Fibroblast of villous mesenchyme (primary cell): ENCODE results near the gene ZBTB7A. TPM values are rescaled to one million over a fixed set of nuclear protein-coding genes. Genes with fewer than 3 reads are reported as not detected.
"Not testable (repeated sequence)": the region's sequence is repeated elsewhere in the genome, so short reads cannot be mapped to it uniquely, and the experiment has no call there.

Source experiments
- DNase-seq: peaks from one replicate; pipeline ENCODE4 v3.0.0-alpha.2; 2010; ENCODE audit warnings: low read depth
- H3K4me3 ChIP-seq: 2 replicates; pipeline ENCODE4 v1.5.1; 2011; ENCODE audit warnings: low read depth, mild to moderate bottlenecking, low read length
- total RNA-seq: library from RNA; depleted of rRNA; stranded (reverse); fragments of >200 nt; gene quantifications from 2 replicates; pipeline ENCODE4 v1.2.3, GENCODE V29; 2012
- TF ChIP-seq, protein P1 (sequence below): IDR thresholded peaks from 2 replicates; pipeline ENCODE4 v1.5.1; 2012; ENCODE audit warnings: low read depth, mild to moderate bottlenecking, low read length; ENCODE audit not compliant: insufficient read depth

The ZBTB7A gene
- total RNA-seq, 1 donor: 31.5 TPM

DNA sequence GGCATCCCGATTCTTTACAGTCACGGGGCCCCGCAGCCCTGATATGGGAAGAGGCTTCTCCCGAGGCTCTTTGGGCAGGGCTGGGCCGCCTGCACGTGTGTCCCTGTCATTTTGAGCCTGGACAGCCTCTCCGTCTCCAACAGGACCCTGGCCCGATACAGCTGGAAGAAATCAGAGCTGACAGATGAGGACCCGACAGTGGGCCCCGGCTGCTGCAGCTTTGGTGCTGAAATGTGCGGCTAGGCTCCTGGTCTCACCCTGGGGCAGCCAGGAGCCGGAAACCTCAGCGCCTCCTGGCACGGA is 55.9 kb downstream of the ZBTB7A start:
- no peak for DNase-seq
- TF ChIP-seq, protein P1, sequence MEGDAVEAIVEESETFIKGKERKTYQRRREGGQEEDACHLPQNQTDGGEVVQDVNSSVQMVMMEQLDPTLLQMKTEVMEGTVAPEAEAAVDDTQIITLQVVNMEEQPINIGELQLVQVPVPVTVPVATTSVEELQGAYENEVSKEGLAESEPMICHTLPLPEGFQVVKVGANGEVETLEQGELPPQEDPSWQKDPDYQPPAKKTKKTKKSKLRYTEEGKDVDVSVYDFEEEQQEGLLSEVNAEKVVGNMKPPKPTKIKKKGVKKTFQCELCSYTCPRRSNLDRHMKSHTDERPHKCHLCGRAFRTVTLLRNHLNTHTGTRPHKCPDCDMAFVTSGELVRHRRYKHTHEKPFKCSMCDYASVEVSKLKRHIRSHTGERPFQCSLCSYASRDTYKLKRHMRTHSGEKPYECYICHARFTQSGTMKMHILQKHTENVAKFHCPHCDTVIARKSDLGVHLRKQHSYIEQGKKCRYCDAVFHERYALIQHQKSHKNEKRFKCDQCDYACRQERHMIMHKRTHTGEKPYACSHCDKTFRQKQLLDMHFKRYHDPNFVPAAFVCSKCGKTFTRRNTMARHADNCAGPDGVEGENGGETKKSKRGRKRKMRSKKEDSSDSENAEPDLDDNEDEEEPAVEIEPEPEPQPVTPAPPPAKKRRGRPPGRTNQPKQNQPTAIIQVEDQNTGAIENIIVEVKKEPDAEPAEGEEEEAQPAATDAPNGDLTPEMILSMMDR: no peak
- no peak overlapping the region for H3K4me3 ChIP-seq

DNA sequence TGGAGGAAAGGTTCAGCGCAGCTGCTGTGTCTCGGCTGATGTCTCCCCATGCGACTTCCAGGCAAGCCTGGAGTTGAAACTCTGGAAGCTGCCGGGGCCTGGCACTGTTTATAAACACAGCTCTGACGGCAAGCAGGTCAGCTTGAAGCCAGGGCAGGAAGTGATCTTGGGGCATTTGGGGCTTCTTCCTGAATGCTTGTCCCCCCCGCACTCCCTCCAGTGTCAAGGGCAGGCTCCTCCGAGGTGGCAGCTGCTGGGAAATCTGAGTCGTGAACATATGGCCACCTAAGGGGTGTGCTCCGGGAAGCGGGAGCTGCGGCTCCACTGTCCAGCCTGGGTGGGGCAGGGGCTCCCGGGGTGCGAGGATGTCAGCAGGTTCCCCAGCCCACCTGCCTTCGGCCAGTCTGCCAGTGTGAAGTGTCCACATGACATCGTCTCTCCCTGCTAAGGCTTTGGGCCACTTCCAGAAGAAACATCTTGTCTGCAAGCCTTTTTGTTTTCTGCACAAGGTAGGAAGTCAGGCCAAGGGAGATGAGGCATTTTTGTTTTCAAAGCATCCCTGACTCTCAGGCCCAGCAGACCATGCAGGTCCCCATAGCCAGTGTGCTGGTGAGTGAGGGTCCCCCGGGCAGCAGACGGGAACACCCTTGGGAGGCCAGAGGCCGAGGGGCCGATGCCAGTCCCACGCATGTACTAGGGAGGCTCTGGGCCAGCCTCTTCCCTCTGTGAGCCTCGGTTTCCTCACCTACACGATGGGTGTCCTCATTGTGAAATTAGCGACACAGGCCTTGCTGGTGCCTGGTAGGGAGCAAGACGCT is 56.5 kb downstream of the ZBTB7A start:
- peak; percentile 62 for DNase-seq
- H3K4me3 ChIP-seq: peak overlapping the region; percentile 25
- TF ChIP-seq, protein P1: no peak

DNA sequence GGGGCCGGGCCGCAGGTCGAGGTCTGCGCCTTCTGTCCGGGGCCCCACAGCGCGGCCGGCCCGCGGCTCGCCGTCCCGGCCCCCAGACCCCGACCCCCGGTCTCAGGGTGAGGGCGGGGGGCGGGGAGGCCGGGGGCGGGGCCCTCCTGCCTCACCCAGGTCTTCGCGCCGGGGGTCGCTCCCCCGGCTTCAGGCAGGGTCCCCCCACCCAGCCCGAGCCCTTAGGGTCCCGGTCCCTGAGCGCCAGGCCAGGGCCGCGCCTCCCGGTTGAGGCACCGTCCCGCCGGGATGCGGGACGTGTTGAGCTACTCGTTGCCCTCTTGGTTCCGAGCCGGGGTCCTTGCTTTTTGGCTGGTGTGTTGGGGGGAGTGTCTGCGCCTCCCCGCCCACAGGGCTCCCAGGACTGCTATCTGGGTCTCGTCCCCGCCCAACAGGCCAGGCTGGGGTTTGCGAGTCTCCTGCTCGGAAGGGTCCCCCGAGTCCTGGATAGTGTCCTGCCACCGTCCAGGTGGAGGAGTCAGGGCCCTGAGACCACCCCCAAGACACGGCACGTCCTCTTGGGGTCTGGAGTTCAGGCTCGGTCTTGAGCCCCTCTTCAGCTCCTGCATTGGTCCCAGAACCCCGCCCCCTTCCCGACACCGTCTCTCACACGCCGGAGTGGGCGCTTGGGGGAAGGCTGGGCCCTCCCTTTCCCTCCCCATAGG is 58.7 kb downstream of the ZBTB7A start:
- no peak for DNase-seq
- TF ChIP-seq, protein P1: no peak
- peak overlapping the region; percentile 89 for H3K4me3 ChIP-seq

DNA sequence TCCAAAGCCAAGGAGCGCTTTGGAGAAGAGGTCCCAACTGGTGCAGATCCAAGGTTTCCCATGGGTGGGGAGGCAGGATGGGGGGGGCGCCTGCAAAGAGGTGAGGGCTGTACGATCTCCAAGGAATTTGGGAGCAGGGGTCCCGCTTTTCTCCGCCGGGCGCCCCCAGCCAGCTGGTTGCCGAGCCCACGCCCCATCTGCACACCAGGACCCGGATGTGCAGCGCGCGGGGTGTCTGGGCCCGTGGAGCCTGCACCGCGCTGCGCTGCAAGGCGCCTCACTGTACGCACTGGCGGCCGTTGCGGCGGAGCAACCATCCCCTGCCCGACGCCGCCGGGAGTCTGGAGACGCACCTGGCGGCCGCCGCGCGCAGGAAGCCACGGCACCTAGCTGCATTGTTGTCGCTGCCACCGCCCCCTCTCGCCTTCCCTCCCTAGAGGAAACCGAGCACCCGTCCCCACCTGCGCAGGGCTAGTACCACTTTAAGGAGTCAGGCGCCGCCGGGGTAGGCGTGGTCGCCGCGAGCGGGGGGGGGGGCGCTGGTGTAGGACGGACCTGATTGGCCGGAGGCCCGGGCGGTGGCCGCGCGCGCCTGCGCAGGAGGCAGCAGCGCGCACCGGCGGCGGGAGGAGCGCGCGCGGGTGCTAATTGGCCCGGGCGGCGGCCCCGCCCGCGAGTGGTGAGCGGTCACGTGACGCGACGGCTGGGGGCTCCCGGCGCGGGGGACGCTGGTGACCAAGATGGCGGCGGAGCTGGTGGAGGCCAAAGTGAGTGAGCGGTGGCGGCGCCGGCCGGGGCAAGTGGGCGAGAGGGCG is 59.5 kb downstream of the ZBTB7A start, which contains the start of gene PIAS4:
Gene PIAS4 (plus strand): TSS at position 716 of the 815 bp plus-strand sequence. CDS start 25 bp downstream, at position 741.
- peak within 1 kb of the TSS; percentile 89 for H3K4me3 ChIP-seq
- TF ChIP-seq, protein P1: no peak
- peak; percentile 94 for DNase-seq

DNA sequence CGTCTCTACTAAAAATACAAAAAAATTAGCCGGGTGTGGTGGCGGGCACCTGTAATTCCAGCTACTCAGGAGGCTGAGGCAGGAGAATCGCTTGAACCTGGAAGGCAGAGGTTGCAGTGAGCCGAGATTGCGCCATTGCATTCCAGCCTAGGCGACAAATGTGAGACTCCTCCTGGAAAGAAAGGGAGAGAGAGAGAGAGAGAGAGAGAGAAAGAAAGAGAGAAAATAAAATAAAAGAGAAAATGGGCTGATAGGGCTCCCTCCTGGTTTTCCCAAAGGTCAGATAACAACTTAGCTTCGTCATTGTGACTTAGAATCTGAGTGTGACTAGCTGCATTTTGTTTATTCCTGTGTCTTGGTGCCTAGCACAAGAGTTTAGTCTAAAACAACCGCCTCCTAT is 61.3 kb downstream of the ZBTB7A start:
- not testable (repeated sequence) for H3K4me3 ChIP-seq, DNase-seq

DNA sequence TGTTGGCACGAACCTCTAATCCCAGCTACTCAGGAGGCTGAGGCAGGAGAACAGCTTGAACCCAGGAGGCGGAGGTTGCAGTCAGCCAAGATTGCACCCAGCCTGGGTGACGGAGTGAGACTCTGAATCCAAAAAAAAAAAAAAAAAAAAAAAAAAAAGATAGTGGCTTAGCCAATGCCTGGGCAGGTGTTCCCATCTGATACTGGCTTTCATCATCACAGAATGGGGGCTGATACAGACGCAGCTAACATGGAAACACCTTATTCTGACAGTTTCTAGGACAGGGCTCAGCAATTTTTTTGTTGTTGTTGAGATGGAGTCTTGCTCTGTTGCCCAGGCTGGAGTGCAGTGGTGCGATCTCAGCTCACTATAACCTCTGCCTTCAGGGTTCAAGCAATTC is 65.9 kb downstream of the ZBTB7A start:
- not testable (repeated sequence) for H3K4me3 ChIP-seq, DNase-seq

DNA sequence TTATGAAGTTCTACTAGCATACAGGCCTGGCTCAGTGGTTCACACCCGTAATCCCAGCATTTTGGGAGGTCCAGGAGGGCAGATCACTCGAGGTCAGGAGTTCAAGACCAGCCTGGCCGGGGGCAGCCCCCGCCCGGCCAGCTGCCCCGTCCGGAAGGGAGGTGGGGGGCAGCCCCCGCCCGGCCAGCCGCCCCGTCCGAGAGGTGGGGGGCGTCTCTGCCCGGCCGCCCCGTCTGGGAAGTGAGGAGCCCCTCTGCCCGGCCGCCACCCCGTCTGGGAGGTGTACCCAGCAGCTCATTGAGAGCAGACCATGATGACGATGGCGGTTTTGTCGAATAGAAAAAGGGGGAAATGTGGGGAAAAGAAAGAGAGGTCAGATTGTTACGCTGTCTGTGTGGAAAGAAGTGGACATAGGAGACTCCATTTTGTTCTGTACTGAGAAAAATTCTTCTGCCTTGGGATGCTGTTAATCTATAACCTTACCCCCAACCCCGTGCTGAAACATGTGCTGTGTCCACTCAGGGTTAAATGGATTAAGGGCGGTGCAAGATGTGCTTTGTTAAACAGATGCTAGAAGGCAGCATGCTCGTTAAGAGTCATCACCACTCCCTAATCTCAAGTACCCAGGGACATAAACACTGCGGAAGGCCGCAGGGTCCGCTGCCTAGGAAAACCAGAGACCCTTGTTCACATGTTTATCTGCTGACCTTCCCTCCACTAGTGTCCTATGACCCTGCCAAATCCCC is 67.9 kb downstream of the ZBTB7A start:
- not testable (repeated sequence) for H3K4me3 ChIP-seq, DNase-seq

DNA sequence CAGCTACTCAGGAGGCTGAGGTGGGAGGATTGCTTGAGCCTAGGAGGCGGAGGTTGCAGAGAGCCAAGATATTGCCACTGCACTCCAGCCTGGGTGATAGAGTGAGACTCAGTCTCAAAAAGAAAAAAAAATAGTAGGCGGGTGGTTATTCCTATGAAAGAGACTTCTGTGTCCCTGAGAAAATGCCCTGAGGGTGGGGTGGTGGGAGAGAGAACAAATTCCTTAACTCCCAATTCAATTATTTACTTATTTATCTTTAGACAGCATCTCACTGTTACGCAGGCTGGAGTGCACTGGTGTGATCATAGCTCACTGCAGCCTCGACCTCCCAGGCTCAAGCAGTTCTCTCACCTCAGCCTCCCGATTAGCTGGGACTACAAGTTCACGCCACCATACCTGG is 71.1 kb downstream of the ZBTB7A start:
- DNase-seq: no peak
- H3K4me3 ChIP-seq: no peak overlapping the region
- TF ChIP-seq, protein P1: no peak
